Rectal smooth muscle tissue (tissue), 1 donor: ENCODE data around the gene INSYN2A.

Experiments
- H3K27ac ChIP-seq: one replicate; pipeline ENCODE4 v1.7.0; 2013; ENCODE audit warnings: low read depth, low read length, inconsistent platforms
- H3K27me3 ChIP-seq: one replicate; pipeline ENCODE4 v1.7.0; 2013; ENCODE audit warnings: low read length; ENCODE audit not compliant: control insufficient read depth, insufficient read depth
- H3K36me3 ChIP-seq: one replicate; pipeline ENCODE4 v1.7.0; 2013; ENCODE audit warnings: low read length; ENCODE audit not compliant: control insufficient read depth, insufficient read depth
- H3K4me1 ChIP-seq: one replicate; pipeline ENCODE4 v1.7.0; 2013; ENCODE audit warnings: low read length; ENCODE audit not compliant: control insufficient read depth, insufficient read depth
- H3K4me3 ChIP-seq: one replicate; pipeline ENCODE4 v1.7.0; 2013; ENCODE audit warnings: low read length
- H3K9ac ChIP-seq: one replicate; pipeline ENCODE4 v1.7.0; 2013; ENCODE audit warnings: low read length

Gene INSYN2A

DNA sequence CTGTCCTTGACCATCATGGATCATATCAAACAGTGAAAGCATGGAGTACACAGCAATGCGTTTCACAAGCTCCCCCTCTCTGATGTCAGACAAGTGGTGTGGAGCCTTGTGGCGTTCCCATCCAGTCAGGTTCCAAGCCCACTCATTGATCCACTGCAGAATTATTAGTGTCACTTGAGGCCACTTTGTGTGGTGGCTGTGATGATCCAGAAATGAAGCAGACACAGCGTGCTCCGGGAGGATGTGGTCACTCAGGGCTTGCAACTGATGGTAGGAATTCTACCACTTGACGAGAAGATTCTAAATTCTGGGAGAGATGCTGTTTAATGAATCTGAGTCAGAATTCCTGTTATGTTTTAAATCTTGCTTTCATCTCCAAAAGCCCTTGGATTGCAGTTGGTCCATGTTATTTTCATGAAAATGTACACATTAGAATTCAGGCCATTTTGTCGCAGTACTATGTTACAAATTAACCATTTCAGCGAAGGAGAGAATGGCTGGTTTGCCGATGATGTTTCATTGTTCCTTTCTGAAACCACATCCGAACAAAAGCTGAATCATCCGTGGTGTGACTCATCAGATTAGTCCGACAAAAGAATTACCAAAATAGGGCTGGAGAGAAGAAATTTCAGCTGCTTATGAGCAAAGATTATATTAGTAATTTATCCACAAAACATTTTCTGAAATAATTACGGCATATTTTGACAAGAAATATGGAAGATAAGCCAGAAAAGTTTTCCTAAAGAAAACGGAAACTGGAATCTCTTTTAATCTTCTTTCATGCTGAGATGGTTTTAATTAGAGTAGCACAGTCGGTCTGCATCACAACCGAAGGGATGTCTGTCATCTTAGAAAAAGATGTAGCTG is 48.1 kb downstream of the INSYN2A start:
- Histone ChIP-seq H3K4me3 (no peak overlapping the region), H3K27ac (no peak overlapping the region), H3K36me3 (no peaks in the 10 kb centered on the region), H3K4me1 (no peaks in the 10 kb centered on the region), H3K27me3 (no peaks in the 10 kb centered on the region), H3K9ac (no peak overlapping the region)

DNA sequence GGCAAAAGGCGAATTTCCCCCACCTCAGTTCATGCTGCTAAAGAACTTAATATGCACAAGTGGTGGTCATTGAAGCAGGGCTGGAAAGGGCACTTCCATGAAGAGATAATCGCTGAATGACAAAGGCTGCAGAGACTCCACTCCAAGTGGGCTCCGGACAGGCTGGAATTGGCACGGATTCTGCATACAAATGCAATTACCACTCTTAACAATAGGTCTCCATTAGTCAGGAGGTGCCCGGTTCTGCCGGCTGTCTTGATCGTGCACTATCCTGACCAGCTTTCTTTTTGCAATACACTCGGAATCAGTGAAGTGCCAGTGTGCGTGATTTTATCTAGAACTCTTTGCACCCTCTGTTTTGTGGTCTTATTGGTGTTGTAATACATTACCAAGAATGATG is 49.7 kb downstream of the INSYN2A start:
- Histone ChIP-seq H3K36me3 (no peaks in the 10 kb centered on the region), H3K27ac (no peak overlapping the region), H3K9ac (no peak overlapping the region), H3K4me1 (no peaks in the 10 kb centered on the region), H3K27me3 (no peaks in the 10 kb centered on the region), H3K4me3 (no peak overlapping the region)
